Ovary (tissue), 9 donors: ENCODE results near the gene TPCN2. TPM values are rescaled to one million over a fixed set of nuclear protein-coding genes. Genes with fewer than 3 reads are reported as not detected.

Source experiments
- DNase-seq, 5 donors: peaks; one replicate each; pipeline ENCODE4 v3.0.0-alpha.2; 2019 to 2020
- H3K27ac ChIP-seq, 2 donors: fragments of 200-600 bp; one replicate each; pipeline versions ENCODE4 v1.5.1 to v1.8.0; 2019 to 2022
- H3K27me3 ChIP-seq: fragments of 200-600 bp; one replicate; pipeline ENCODE4 v1.8.0; 2022
- H3K36me3 ChIP-seq: fragments of 200-600 bp; sonication (generic); one replicate; pipeline ENCODE4 v1.5.1; 2019
- H3K4me1 ChIP-seq: one replicate; pipeline ENCODE4 v1.8.1; 2013; ENCODE audit warnings: mild to moderate bottlenecking, moderate library complexity; ENCODE audit not compliant: insufficient read depth
- H3K4me3 ChIP-seq: fragments of 200-600 bp; sonication (generic); one replicate; pipeline ENCODE4 v1.5.1; 2017
- H3K9me3 ChIP-seq, 2 donors: fragments of 200-600 bp in 1 of 2; sonication (generic) in 1 of 2; one replicate each; pipeline versions ENCODE4 v1.5.1 to v1.8.1; 2013 to 2019; ENCODE audit warnings: mild to moderate bottlenecking in 1 of 2, moderate library complexity in 1 of 2
- EP300 ChIP-seq: sonication (generic); formaldehyde crosslinking; IDR thresholded peaks from one replicate; pipeline ENCODE4 v1.6.1; 2017; ENCODE audit warnings: antibody characterized with exemption
- POLR2A ChIP-seq: fragments of 450-650 bp; IDR thresholded peaks from one replicate; pipeline ENCODE4 v1.6.1; 2017; ENCODE audit warnings: antibody characterized with exemption, mild to moderate bottlenecking, moderate library complexity
- WGBS, 3 donors: extraction: QIAGEN DNeasy Blood & Tissue Kit in 1 of 3; methylation state at CpG; one replicate each; pipeline versions ENCODE4 v1.1.5 to v1.1.7; 2013 to 2017; 5-methylcytosine and 5-hydroxymethylcytosine counted together
- intact Hi-C, 4 donors: fragments of 100-400 bp; cut with DNase I; formaldehyde crosslinking; loops; one replicate each; pipeline versions ENCODE4 v1.11.0 to v1.15.1; 2022 to 2023
- polyA plus RNA-seq, 2 donors: library from polyadenylated mRNA; stranded (reverse); fragments of 200-250 nt in 1 of 2; fragments of 350-450 nt in 1 of 2; fragmentation: Illumina TruSeq in 1 of 2; extraction: RNeasy Lipid Tissue Mini Kit (QIAGEN cat#74804) in 1 of 2; gene quantifications; one replicate each; pipeline ENCODE4 v1.2.3, GENCODE V29; 2013 to 2014
- total RNA-seq, 7 donors: library from RNA; depleted of rRNA in 2 of 7; stranded (reverse); fragments of >200 nt in 2 of 7; fragmentation: NEBNext Ultra II Directional in 3 of 7; extraction: Animal tissue kit (Norgen Biotek cat#: 25700) in 3 of 7; gene quantifications; one replicate each; pipeline versions ENCODE4 v1.1.0 to v1.2.4, GENCODE V29; 2016 to 2023
- TF ChIP-seq, protein P1 (sequence below), 3 donors: fragments of 450-650 bp in 2 of 3; fragments of 200-600 bp in 1 of 3; IDR thresholded peaks; one replicate each; pipeline versions ENCODE4 v1.5.1 to v1.8.0; 2016 to 2022; ENCODE audit warnings: antibody characterized with exemption in 3 of 3, mild to moderate bottlenecking in 1 of 3
- donor health status: DM: no; HTN: no; CAD: no; lungs with moderate emphysema.
- donor health status: DM: no; HTN: no; CAD: no.
- donor health status: Bipolar disorder and iron deficiency.
- donor health status: DM: yes; HTN: yes; CAD: no.
- donor health status: DM: no; HTN: no; CAD: no.
- donor health status: DM: yes; HTN: yes; CAD: no.

TPCN2 gene
- total and polyA plus RNA-seq, 9 donors, result 6.5 to 35.7 (median 23.3) TPM

- Histone ChIP-seq H3K9me3 (no peaks in the 10 kb centered on the region), H3K4me1 (no peaks in the 10 kb centered on the region), H3K4me3 (no peak overlapping the region), H3K27ac (no peak overlapping the region), H3K36me3 (no peaks in the 10 kb centered on the region), H3K27me3 (no peaks in the 10 kb centered on the region)
- DNase-seq, result no peak
- 87 to 93% (median 88%) methylated on average over 7 to 9 of the region's 9 CpGs for WGBS, 3 donors
- intact Hi-C loops, result no loop called here
- TF ChIP-seq POLR2A (no peak), EP300 (no peak)
- TF ChIP-seq, protein P1, sequence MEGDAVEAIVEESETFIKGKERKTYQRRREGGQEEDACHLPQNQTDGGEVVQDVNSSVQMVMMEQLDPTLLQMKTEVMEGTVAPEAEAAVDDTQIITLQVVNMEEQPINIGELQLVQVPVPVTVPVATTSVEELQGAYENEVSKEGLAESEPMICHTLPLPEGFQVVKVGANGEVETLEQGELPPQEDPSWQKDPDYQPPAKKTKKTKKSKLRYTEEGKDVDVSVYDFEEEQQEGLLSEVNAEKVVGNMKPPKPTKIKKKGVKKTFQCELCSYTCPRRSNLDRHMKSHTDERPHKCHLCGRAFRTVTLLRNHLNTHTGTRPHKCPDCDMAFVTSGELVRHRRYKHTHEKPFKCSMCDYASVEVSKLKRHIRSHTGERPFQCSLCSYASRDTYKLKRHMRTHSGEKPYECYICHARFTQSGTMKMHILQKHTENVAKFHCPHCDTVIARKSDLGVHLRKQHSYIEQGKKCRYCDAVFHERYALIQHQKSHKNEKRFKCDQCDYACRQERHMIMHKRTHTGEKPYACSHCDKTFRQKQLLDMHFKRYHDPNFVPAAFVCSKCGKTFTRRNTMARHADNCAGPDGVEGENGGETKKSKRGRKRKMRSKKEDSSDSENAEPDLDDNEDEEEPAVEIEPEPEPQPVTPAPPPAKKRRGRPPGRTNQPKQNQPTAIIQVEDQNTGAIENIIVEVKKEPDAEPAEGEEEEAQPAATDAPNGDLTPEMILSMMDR (IDR thresholded peaks at IDR 0.05), result no peak
These were observed 73.5 kb downstream of the TPCN2 start for GRCh38 chr11:69122326-69122629.

DNA sequence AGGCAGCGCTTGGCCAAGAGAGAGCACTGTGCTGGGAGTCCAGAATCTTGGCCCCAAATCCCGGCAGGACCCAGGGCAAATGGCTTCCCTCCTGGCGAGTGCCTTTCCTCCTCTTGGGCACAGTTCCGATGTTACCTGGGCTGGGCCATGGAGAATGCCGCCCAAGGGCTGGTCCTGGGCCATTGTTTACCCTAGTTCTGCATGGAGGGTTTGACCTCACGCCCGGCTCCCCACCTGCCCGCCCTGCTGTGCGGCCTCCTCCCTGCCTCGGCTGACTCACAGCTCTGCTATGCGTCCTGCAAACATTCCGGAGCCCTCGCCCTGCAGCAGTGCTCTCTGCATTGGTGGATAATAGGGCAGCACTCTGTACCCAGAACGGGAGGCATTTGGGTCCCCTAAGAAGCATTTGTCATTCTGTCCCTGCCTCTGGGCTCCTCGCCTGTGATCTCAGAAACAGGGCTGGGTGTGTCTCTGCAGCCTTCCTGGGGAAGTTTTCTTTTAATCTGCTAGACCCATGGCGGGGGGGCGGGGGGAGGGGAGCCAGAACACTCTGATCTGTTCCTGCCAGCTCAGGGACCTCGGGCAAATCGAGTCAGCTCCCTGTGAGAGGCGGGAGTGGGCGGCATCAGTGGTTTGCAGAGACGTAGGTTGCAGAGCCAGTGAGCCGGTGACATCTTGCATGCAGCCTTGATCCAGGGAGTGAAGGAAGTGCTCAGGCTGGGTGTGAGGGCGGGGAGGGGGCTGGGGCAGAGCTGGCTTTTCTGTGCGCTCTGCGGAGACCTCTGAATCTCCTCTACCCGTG lies 74.1 kb downstream of the TPCN2 start:
- Histone ChIP-seq H3K4me1 (no peaks in the 10 kb centered on the region), H3K4me3 (no peak overlapping the region), H3K9me3 (no peaks in the 10 kb centered on the region), H3K27ac (no peak overlapping the region), H3K36me3 (no peaks in the 10 kb centered on the region), H3K27me3 (no peaks in the 10 kb centered on the region)
- TF ChIP-seq, protein P1 (IDR thresholded peaks at IDR 0.05), result no peak
- no peak for TF ChIP-seq POLR2A
- TF ChIP-seq EP300, result no peak
- 11 to 16% (median 13%) methylated on average over 25 to 27 of the region's 27 CpGs for WGBS, 3 donors
- intact Hi-C loops, result no loop called here
- peak in 2 of 5 donors; percentile 46 to 59 for DNase-seq

DNA sequence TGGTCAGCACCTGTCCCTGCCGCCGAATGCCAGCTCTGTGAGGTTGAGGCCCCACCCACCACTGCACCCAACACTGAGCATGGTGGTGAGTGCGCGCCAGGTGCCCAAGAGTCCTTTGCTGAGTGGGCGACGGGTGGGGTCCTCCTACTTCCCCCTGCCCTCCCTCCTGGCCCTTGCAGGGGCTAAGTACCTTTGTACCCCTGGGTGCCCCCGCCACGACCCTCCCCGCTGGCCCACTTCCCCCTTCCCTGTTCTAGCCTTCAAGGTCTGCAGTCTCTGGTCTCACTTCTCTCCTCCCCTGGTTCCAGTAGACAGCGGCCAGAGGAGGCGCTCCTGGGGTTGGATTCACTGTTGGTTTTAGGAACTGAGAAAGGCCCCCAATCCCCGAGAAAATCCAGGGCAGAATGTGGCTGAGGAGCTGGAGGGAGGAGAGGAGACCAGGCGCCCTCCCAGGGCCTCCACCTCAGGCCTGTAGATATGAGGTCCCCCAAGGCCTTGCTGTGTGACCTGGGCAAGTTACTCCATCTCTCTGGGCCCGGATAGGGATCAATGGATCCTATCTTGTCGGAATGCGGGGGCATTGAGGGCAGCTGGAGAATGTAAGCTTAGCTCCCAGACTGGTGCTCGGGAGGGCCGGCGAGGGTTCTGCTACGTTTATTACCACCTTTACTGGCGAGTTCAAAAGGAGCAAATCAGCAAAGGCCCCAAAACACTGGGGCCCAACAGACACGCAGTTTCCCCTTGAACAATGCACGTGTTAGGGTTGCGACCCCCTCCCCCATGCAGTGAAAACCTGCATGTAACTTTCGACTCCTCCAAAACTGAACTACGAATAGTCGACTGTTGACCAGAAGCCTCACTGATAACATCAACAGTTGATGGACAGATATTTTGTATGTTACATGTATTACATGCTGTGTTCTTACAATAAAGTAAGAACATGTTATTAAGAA lies 75.1 kb downstream of the TPCN2 start:
- Histone ChIP-seq H3K4me1 (no peaks in the 10 kb centered on the region), H3K9me3 (no peaks in the 10 kb centered on the region), H3K36me3 (no peaks in the 10 kb centered on the region), H3K27me3 (no peaks in the 10 kb centered on the region), H3K27ac (no peak overlapping the region), H3K4me3 (no peak overlapping the region)
- TF ChIP-seq POLR2A (no peak), EP300 (no peak)
- TF ChIP-seq, protein P1 (IDR thresholded peaks at IDR 0.05), result no peak
- peak in 2 of 5 donors; percentile 21 to 29 for DNase-seq
- intact Hi-C loops, result no loop called here
- 76 to 85% (median 79%) methylated on average over 27 of the region's 27 CpGs for WGBS, 3 donors

DNA sequence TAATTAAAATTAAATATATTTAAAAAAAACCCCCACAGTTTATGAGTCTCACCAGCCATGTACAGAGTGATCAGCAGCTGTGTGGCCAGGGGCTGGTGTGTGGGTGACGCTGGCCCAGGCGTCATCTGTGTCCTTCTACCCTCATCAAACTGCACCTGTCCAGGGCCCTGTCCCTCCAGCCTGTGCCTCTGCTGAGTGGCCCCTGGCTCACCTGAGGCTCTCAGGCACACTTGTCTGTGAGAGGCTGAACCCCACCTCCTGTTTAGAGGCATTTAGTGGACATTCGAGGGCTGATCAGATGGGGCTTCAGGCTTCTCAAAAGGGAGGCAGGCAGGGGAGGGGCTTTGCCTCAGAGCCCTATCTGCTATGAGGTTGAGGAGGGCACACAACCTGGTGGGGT lies 77.1 kb downstream of the TPCN2 start:
- Histone ChIP-seq H3K9me3 (no peaks in the 10 kb centered on the region), H3K27me3 (no peaks in the 10 kb centered on the region), H3K27ac (no peak overlapping the region), H3K4me1 (no peaks in the 10 kb centered on the region), H3K36me3 (no peaks in the 10 kb centered on the region), H3K4me3 (no peak overlapping the region)
- TF ChIP-seq EP300 (no peak), POLR2A (no peak)
- TF ChIP-seq, protein P1 (IDR thresholded peaks at IDR 0.05), result no peak
- DNase-seq, result peak in 1 of 5 donors; percentile 12
- 86 to 92% (median 87%) methylated on average over 3 of the region's 3 CpGs for WGBS, 3 donors
- intact Hi-C loops, result no loop called here
